ENCODE measurements around the gene ACOX2. TPM values are rescaled to one million over a fixed set of nuclear protein-coding genes. Genes with fewer than 3 reads are reported as not detected.

Gene ACOX2
- total and polyA plus RNA-seq, 2 of the 8 experiments (the other 6 are each of a cell fraction or from before 2014, with no cell fraction given) = 3.2 to 9.2 TPM

GRCh38 chr3:58492494-58492905 lies 44.5 kb downstream of the ACOX2 start:
- Histone ChIP-seq H3K9ac (replicated peaks in 1 of 4; ENCODE audit: extremely low read depth in 1 of 4, low read depth in 3 of 4, low read length in 3 of 4) (peak overlapping the region; percentile 42 to 86 (median 60)), H3K36me3 (ENCODE audit: control insufficient read depth in 2 of 4, insufficient read depth in 4 of 4, low read length in 3 of 4) (no peaks in the 10 kb centered on the region), H3K4me1 (replicated peaks in 1 of 4; ENCODE audit: control insufficient read depth in 3 of 4, insufficient read depth in 4 of 4, low read length in 3 of 4) (peaks cover 9 to 22% (median 10%) of the 10 kb centered on the region in 4 experiments), H3K23ac (ENCODE audit: insufficient read length) (no peak overlapping the region), H3K4me2 (ENCODE audit: insufficient read depth in 1 of 2, low read depth in 2 of 2, low read length in 2 of 2) (peak overlapping the region; percentile 72 to 84), H3K23me2 (ENCODE audit: low read depth, low read length) (peaks cover 4% of the 10 kb centered on the region; the same call in 1 of the 2 replicates), H2AK5ac (ENCODE audit: low read depth, low read length) (no peak overlapping the region), H2BK20ac (ENCODE audit: low read length) (no peak overlapping the region), H3K4ac (replicated peaks; ENCODE audit: insufficient read length, low read depth, low read length) (no peak overlapping the region), H2BK15ac (ENCODE audit: low read length) (no peak overlapping the region), H3K27ac (ENCODE audit: low read depth, low read length) (peak overlapping the region; percentile 3; the same call in 1 of the 2 replicates), H2BK12ac (ENCODE audit: low read depth, low read length) (no peak overlapping the region), H2BK5ac (ENCODE audit: low read depth, low read length) (no peak overlapping the region), H3K56ac (replicated peaks; ENCODE audit: insufficient read length, low read depth, low read length) (no peak overlapping the region), H3K9me3 (ENCODE audit: insufficient read depth in 2 of 2, low read depth in 1 of 2, low read length in 1 of 2) (no peaks in the 10 kb centered on the region), H4K20me1 (replicated peaks in 1 of 2; ENCODE audit: control insufficient read depth in 1 of 2, insufficient read depth in 2 of 2, low read length in 2 of 2) (peaks cover 0 to 9% of the 10 kb centered on the region in 2 experiments), H3K27me3 (replicated peaks in 1 of 4; ENCODE audit: control insufficient read depth in 3 of 4, extremely low read depth in 1 of 4, insufficient read depth in 3 of 4, low read length in 3 of 4) (peaks cover 0 to 2% (median 0%) of the 10 kb centered on the region in 4 experiments; a peak in 1 of 7 replicates), H3K79me1 (ENCODE audit: low read depth, low read length) (0 out of 2 replicates have a peak, but pooled peaks cover 2% of the 10 kb centered on the region), H4K91ac (replicated peaks; ENCODE audit: insufficient read length, low read length) (no peak overlapping the region), H4K5ac (ENCODE audit: insufficient read length, low read depth, low read length) (no peak overlapping the region), H3K79me2 (ENCODE audit: control insufficient read depth in 1 of 2, insufficient read depth in 2 of 2, low read length in 2 of 2) (peaks cover 6 to 50% of the 10 kb centered on the region in 2 experiments), H4K8ac (ENCODE audit: extremely low read depth, insufficient read depth, low read length) (no peak overlapping the region; the same call in 1 of the 2 replicates), H2BK120ac (replicated peaks; ENCODE audit: low read depth, low read length) (no peak overlapping the region), H3K18ac (ENCODE audit: extremely low read depth, low read length) (0 out of 2 replicates have a peak overlapping the region, but pooled peaks have one; percentile 29), H3K4me3 (ENCODE audit: extremely low read depth in 1 of 4, insufficient read depth in 2 of 4, low read depth in 3 of 4, low read length in 4 of 4) (peak overlapping the region; percentile 78 to 88 (median 82)), H3K14ac (ENCODE audit: insufficient read length) (no peak overlapping the region), H2AFZ (ENCODE audit: low read length) (no peak overlapping the region)
- WGBS, 2 experiments (ENCODE audit: extremely low coverage in 1 of 2, insufficient coverage in 1 of 2, insufficient read length in 1 of 2, insufficient replicate concordance in 2 of 2, low coverage in 1 of 2, low lambda C conversion rate in 2 of 2, missing lambda C conversion rate in 1 of 2) = 4% methylated on average over 15 of the region's 15 CpGs; no CpG with 5 or more reads in 1 of the 2 experiments
- POLR2A ChIA-PET (ENCODE audit: partially characterized antibody) = interaction anchor here (1.7 to 3.6 kb wide), 5 partner anchors 11 to 66 kb away, joined by 3 to 17 read pairs (median 4); partner anchors contain the start of gene PDHB
- DNase-seq (ENCODE audit: low read depth in 1 of 2, low spot score in 2 of 2) (no peak), FAIRE-seq (no peak)
- peak; percentile 58 for TF ChIP-seq ASH2L (IDR thresholded peaks at IDR 0.05; ENCODE audit: low read length)
- TF ChIP-seq SAP30 (IDR thresholded peaks at IDR 0.05; ENCODE audit: insufficient read depth, insufficient replicate concordance, low read length) = peak; percentile 74
- no peak for TF ChIP-seq RXRA (IDR thresholded peaks at IDR 0.05; ENCODE audit: insufficient read depth, low read depth, low read length)
- TF ChIP-seq USF2 (IDR thresholded peaks at IDR 0.05; ENCODE audit: low read length) = no peak
- TF ChIP-seq TAF1 (IDR thresholded peaks at IDR 0.05; ENCODE audit: low read depth, low read length) = no peak
- no peak for TF ChIP-seq YY1 (IDR thresholded peaks at IDR 0.05; ENCODE audit: low read depth, low read length)
- CTCF ChIA-PET (ENCODE audit: partially characterized antibody) = interaction anchor here (0.7 to 8.7 kb wide), 11 partner anchors 13 to 186 kb away, joined by 3 to 68 read pairs (median 5); partner anchors contain the start of gene PXK

All from H1 (cell line).